ENCODE data around the gene MAPKAPK3. TPM values are rescaled to one million over a fixed set of nuclear protein-coding genes. Genes with fewer than 3 reads are reported as not detected.
A peak's percentile ranks its signal among the peaks of the same experiment; 100 is the strongest.

The MAPKAPK3 gene
- total RNA-seq, 1 donor from 2014 or later = 207 TPM

- peak; percentile 95 for DNase-seq
- Mint-ChIP-seq H3K27me3 (no peaks in the 10 kb centered on the region), H3K4me3 (peak overlapping the region; percentile 91), H3K27ac (peak overlapping the region; percentile 89), H3K9me3 (no peaks in the 10 kb centered on the region), H3K36me3 (ENCODE audit: low read depth) (peaks cover 59% of the 10 kb centered on the region), H3K4me1 (peaks cover 61% of the 10 kb centered on the region)
- intact Hi-C loops (cut with micrococcal nuclease) = loop anchor here (1.0 to 10.0 kb wide), 7 partner anchors 8 to 1439 kb away; partner anchors contain the start of genes DOCK3 and DUSP7
These were observed 765 bp upstream of the MAPKAPK3 start for GRCh38 chr3:50616003-50616769.

GRCh38 chr3:50616770-50617095 lies 218 bp upstream of the MAPKAPK3 start:
- intact Hi-C loops (cut with micrococcal nuclease) = loop anchor here (1.0 to 10.0 kb wide), 8 partner anchors 8 to 1438 kb away; partner anchors contain the start of genes DOCK3, DUSP7 and MANF
- DNase-seq = peak; percentile 99
- Mint-ChIP-seq H3K27ac (peak overlapping the region; percentile 89), H3K27me3 (no peaks in the 10 kb centered on the region), H3K4me3 (peak overlapping the region; percentile 91), H3K4me1 (peaks cover 63% of the 10 kb centered on the region), H3K9me3 (no peaks in the 10 kb centered on the region), H3K36me3 (ENCODE audit: low read depth) (peaks cover 57% of the 10 kb centered on the region)

- Mint-ChIP-seq H3K4me3 (peak overlapping the region; percentile 91), H3K36me3 (ENCODE audit: low read depth) (peaks cover 55% of the 10 kb centered on the region), H3K9me3 (no peaks in the 10 kb centered on the region), H3K27ac (peak overlapping the region; percentile 91), H3K4me1 (peaks cover 70% of the 10 kb centered on the region), H3K27me3 (no peaks in the 10 kb centered on the region)
- peak; percentile 75 for DNase-seq
- intact Hi-C loops (cut with micrococcal nuclease) = loop anchor here (1.0 to 10.0 kb wide), 5 partner anchors 15 to 1437 kb away; partner anchors contain the start of genes DOCK3, DUSP7 and MANF
These were observed 1.0 kb downstream of the MAPKAPK3 start for GRCh38 chr3:50617911-50618481.

- Mint-ChIP-seq H3K27me3 (no peaks in the 10 kb centered on the region), H3K9me3 (no peaks in the 10 kb centered on the region), H3K36me3 (ENCODE audit: low read depth) (peaks cover 65% of the 10 kb centered on the region), H3K4me1 (peaks cover 76% of the 10 kb centered on the region), H3K27ac (peak overlapping the region; percentile 88), H3K4me3 (peak overlapping the region; percentile 91)
- peak; percentile 72 for DNase-seq
- intact Hi-C loops (cut with micrococcal nuclease) = no loop called here
These were observed 3.5 kb downstream of the MAPKAPK3 start for GRCh38 chr3:50620420-50620819.

GRCh38 chr3:50620820-50621219 lies 3.9 kb downstream of the MAPKAPK3 start:
- intact Hi-C loops (cut with micrococcal nuclease) = no loop called here
- H3K27ac Mint-ChIP-seq = peak overlapping the region; percentile 88
- no peaks in the 10 kb centered on the region for H3K27me3 Mint-ChIP-seq
- DNase-seq = no peak
- no peaks in the 10 kb centered on the region for H3K9me3 Mint-ChIP-seq
- peaks cover 74% of the 10 kb centered on the region for H3K4me1 Mint-ChIP-seq
- H3K4me3 Mint-ChIP-seq = peak overlapping the region; percentile 91
- peaks cover 66% of the 10 kb centered on the region for H3K36me3 Mint-ChIP-seq (ENCODE audit: low read depth)

- Mint-ChIP-seq H3K27ac (peak overlapping the region; percentile 85), H3K9me3 (no peaks in the 10 kb centered on the region), H3K27me3 (no peaks in the 10 kb centered on the region), H3K4me3 (peak overlapping the region; percentile 83), H3K4me1 (peaks cover 81% of the 10 kb centered on the region), H3K36me3 (ENCODE audit: low read depth) (peaks cover 74% of the 10 kb centered on the region)
- intact Hi-C loops (cut with micrococcal nuclease) = no loop called here
- DNase-seq = no peak
These were observed 5.9 kb downstream of the MAPKAPK3 start for GRCh38 chr3:50622881-50623280.

- H3K27ac Mint-ChIP-seq = peak overlapping the region; percentile 85
These were observed 7.0 kb downstream of the MAPKAPK3 start for GRCh38 chr3:50623840-50624474.

GRCh38 chr3:50624634-50625033 lies 7.7 kb downstream of the MAPKAPK3 start:
- H3K4me3 Mint-ChIP-seq = peak overlapping the region; percentile 83
- peaks cover 85% of the 10 kb centered on the region for H3K4me1 Mint-ChIP-seq
- H3K9me3 Mint-ChIP-seq = no peaks in the 10 kb centered on the region
- DNase-seq = no peak
- H3K27me3 Mint-ChIP-seq = no peaks in the 10 kb centered on the region
- peak overlapping the region; percentile 85 for H3K27ac Mint-ChIP-seq
- H3K36me3 Mint-ChIP-seq (ENCODE audit: low read depth) = peaks cover 65% of the 10 kb centered on the region
- intact Hi-C loops (cut with micrococcal nuclease) = loop anchor here (1.0 kb wide), 3 partner anchors 8 to 31 kb away; no protein-coding TSS in a partner anchor

More at GRCh38 chr3:50623840-50624474, 7.0 kb downstream of the MAPKAPK3 start:
- intact Hi-C loops (cut with micrococcal nuclease) = loop anchor here (1.0 kb wide), 3 partner anchors 8 to 31 kb away; no protein-coding TSS in a partner anchor
- Mint-ChIP-seq H3K4me1 (peaks cover 87% of the 10 kb centered on the region), H3K27me3 (no peaks in the 10 kb centered on the region), H3K9me3 (no peaks in the 10 kb centered on the region), H3K4me3 (peak overlapping the region; percentile 83), H3K36me3 (ENCODE audit: low read depth) (peaks cover 69% of the 10 kb centered on the region)
- peak; percentile 82 for DNase-seq

GRCh38 chr3:50625231-50626182 lies 8.6 kb downstream of the MAPKAPK3 start:
- Mint-ChIP-seq H3K27me3 (no peaks in the 10 kb centered on the region), H3K4me3 (peak overlapping the region; percentile 83), H3K9me3 (no peaks in the 10 kb centered on the region), H3K4me1 (peaks cover 85% of the 10 kb centered on the region), H3K27ac (peak overlapping the region; percentile 51), H3K36me3 (ENCODE audit: low read depth) (peaks cover 57% of the 10 kb centered on the region)
- intact Hi-C loops (cut with micrococcal nuclease) = no loop called here
- DNase-seq = no peak

GRCh38 chr3:50626401-50626800 lies 9.4 kb downstream of the MAPKAPK3 start:
- Mint-ChIP-seq H3K27me3 (no peaks in the 10 kb centered on the region), H3K9me3 (no peaks in the 10 kb centered on the region), H3K27ac (peak overlapping the region; percentile 45), H3K4me3 (no peak overlapping the region), H3K36me3 (ENCODE audit: low read depth) (peaks cover 52% of the 10 kb centered on the region), H3K4me1 (peaks cover 88% of the 10 kb centered on the region)
- intact Hi-C loops (cut with micrococcal nuclease) = no loop called here
- no peak for DNase-seq

- H3K4me1 Mint-ChIP-seq = peaks cover 89% of the 10 kb centered on the region
- H3K36me3 Mint-ChIP-seq (ENCODE audit: low read depth) = peaks cover 54% of the 10 kb centered on the region
- peak overlapping the region; percentile 15 for H3K4me3 Mint-ChIP-seq
- no peaks in the 10 kb centered on the region for H3K27me3 Mint-ChIP-seq
- peak overlapping the region; percentile 75 for H3K27ac Mint-ChIP-seq
- DNase-seq = peak; percentile 69
- H3K9me3 Mint-ChIP-seq = no peaks in the 10 kb centered on the region
- intact Hi-C loops (cut with micrococcal nuclease) = no loop called here
These were observed 10.6 kb downstream of the MAPKAPK3 start for GRCh38 chr3:50627407-50628051.

GRCh38 chr3:50628601-50629000 lies 11.7 kb downstream of the MAPKAPK3 start:
- DNase-seq = no peak
- Mint-ChIP-seq H3K36me3 (ENCODE audit: low read depth) (peaks cover 56% of the 10 kb centered on the region), H3K27me3 (no peaks in the 10 kb centered on the region), H3K27ac (peak overlapping the region; percentile 62), H3K4me1 (peaks cover 89% of the 10 kb centered on the region), H3K4me3 (peak overlapping the region; percentile 11), H3K9me3 (no peaks in the 10 kb centered on the region)
- intact Hi-C loops (cut with micrococcal nuclease) = no loop called here
